ENCODE measurements around the gene EEF1E1. TPM values are rescaled to one million over a fixed set of nuclear protein-coding genes. Genes with fewer than 3 reads are reported as not detected.
"Not testable (repeated sequence)": the region's sequence is repeated elsewhere in the genome, so short reads cannot be mapped to it uniquely, and the experiment has no call there.

EEF1E1 gene
- total RNA-seq, 1 donor from 2014 or later: 14.0 TPM

- TF ChIP-seq CTCF (IDR thresholded peaks at IDR 0.05; ENCODE audit: unreplicated experiment): no peak
- Mint-ChIP-seq H3K9me3 (ENCODE audit: unreplicated experiment) (no peaks in the 10 kb centered on the region), H3K36me3 (ENCODE audit: low read depth, unreplicated experiment) (no peaks in the 10 kb centered on the region), H3K4me1 (ENCODE audit: unreplicated experiment) (peaks cover 3% of the 10 kb centered on the region), H3K4me3 (ENCODE audit: unreplicated experiment) (no peak overlapping the region), H3K27ac (ENCODE audit: unreplicated experiment) (no peak overlapping the region), H3K27me3 (ENCODE audit: unreplicated experiment) (peaks cover 3% of the 10 kb centered on the region)
- no peak for DNase-seq (ENCODE audit: low spot score)
Observed at GRCh38 chr6:8059129-8059528, 43.2 kb downstream of the EEF1E1 start.

- TF ChIP-seq CTCF (IDR thresholded peaks at IDR 0.05; ENCODE audit: unreplicated experiment): no peak
- Mint-ChIP-seq H3K4me1 (ENCODE audit: unreplicated experiment) (no peaks in the 10 kb centered on the region), H3K27ac (ENCODE audit: unreplicated experiment) (no peak overlapping the region), H3K9me3 (ENCODE audit: unreplicated experiment) (no peaks in the 10 kb centered on the region), H3K4me3 (ENCODE audit: unreplicated experiment) (no peak overlapping the region), H3K36me3 (ENCODE audit: low read depth, unreplicated experiment) (no peaks in the 10 kb centered on the region), H3K27me3 (ENCODE audit: unreplicated experiment) (peaks cover 3% of the 10 kb centered on the region)
- no peak for DNase-seq (ENCODE audit: low spot score)
Observed at GRCh38 chr6:8057793-8058192, 44.6 kb downstream of the EEF1E1 start.

GRCh38 chr6:8057263-8057662 lies 45.1 kb downstream of the EEF1E1 start:
- Mint-ChIP-seq H3K27ac (ENCODE audit: unreplicated experiment) (no peak overlapping the region), H3K27me3 (ENCODE audit: unreplicated experiment) (peaks cover 3% of the 10 kb centered on the region), H3K4me1 (ENCODE audit: unreplicated experiment) (no peaks in the 10 kb centered on the region), H3K4me3 (ENCODE audit: unreplicated experiment) (no peak overlapping the region), H3K36me3 (ENCODE audit: low read depth, unreplicated experiment) (peaks cover 2% of the 10 kb centered on the region), H3K9me3 (ENCODE audit: unreplicated experiment) (no peaks in the 10 kb centered on the region)
- TF ChIP-seq CTCF (IDR thresholded peaks at IDR 0.05; ENCODE audit: unreplicated experiment): no peak
- DNase-seq (ENCODE audit: low spot score): no peak

- H3K27ac Mint-ChIP-seq (ENCODE audit: unreplicated experiment): no peak overlapping the region
- no peak for TF ChIP-seq CTCF (IDR thresholded peaks at IDR 0.05; ENCODE audit: unreplicated experiment)
- H3K9me3 Mint-ChIP-seq (ENCODE audit: unreplicated experiment): no peaks in the 10 kb centered on the region
- no peak overlapping the region for H3K4me3 Mint-ChIP-seq (ENCODE audit: unreplicated experiment)
- DNase-seq (ENCODE audit: low spot score): no peak
- H3K36me3 Mint-ChIP-seq (ENCODE audit: low read depth, unreplicated experiment): peaks cover 7% of the 10 kb centered on the region
- no peaks in the 10 kb centered on the region for H3K4me1 Mint-ChIP-seq (ENCODE audit: unreplicated experiment)
- no peaks in the 10 kb centered on the region for H3K27me3 Mint-ChIP-seq (ENCODE audit: unreplicated experiment)
Observed at GRCh38 chr6:8054276-8054675, 48.1 kb downstream of the EEF1E1 start.

- peaks cover 27% of the 10 kb centered on the region for H3K36me3 Mint-ChIP-seq (ENCODE audit: low read depth, unreplicated experiment)
- no peak overlapping the region for H3K4me3 Mint-ChIP-seq (ENCODE audit: unreplicated experiment)
- DNase-seq (ENCODE audit: low spot score): no peak
- no peaks in the 10 kb centered on the region for H3K9me3 Mint-ChIP-seq (ENCODE audit: unreplicated experiment)
- H3K27ac Mint-ChIP-seq (ENCODE audit: unreplicated experiment): no peak overlapping the region
- TF ChIP-seq CTCF (IDR thresholded peaks at IDR 0.05; ENCODE audit: unreplicated experiment): no peak
- H3K27me3 Mint-ChIP-seq (ENCODE audit: unreplicated experiment): no peaks in the 10 kb centered on the region
- H3K4me1 Mint-ChIP-seq (ENCODE audit: unreplicated experiment): peaks cover 5% of the 10 kb centered on the region
Observed at GRCh38 chr6:8047541-8048292, 54.6 kb downstream of the EEF1E1 start.

- H3K4me3 Mint-ChIP-seq (ENCODE audit: unreplicated experiment); H3K27me3 Mint-ChIP-seq (ENCODE audit: unreplicated experiment); H3K9me3 Mint-ChIP-seq (ENCODE audit: unreplicated experiment); H3K27ac Mint-ChIP-seq (ENCODE audit: unreplicated experiment); DNase-seq (ENCODE audit: low spot score); H3K4me1 Mint-ChIP-seq (ENCODE audit: unreplicated experiment): not testable (repeated sequence)
- H3K36me3 Mint-ChIP-seq (ENCODE audit: low read depth, unreplicated experiment): peaks cover 23% of the 10 kb centered on the region
Observed at GRCh38 chr6:8045769-8046168, 56.6 kb downstream of the EEF1E1 start.
